Neuronal stem cell (in vitro differentiated cells): ENCODE data around the gene ARHGEF28.

Experiments used
- DNase-seq: peaks from one replicate; pipeline ENCODE4 v3.0.0-alpha.2; 2013; ENCODE audit warnings: low spot score
- H2AFZ ChIP-seq: one replicate; pipeline ENCODE4 v1.6.1; 2013; ENCODE audit warnings: mild to moderate bottlenecking, low read length, inconsistent platforms
- H2AK5ac ChIP-seq: 2 replicates; pipeline ENCODE4 v1.6.1; 2013; ENCODE audit warnings: low read depth, mild to moderate bottlenecking, inconsistent platforms, low read length, moderate library complexity, mixed read lengths
- H2BK120ac ChIP-seq: 2 replicates; pipeline ENCODE4 v1.6.1; 2013; ENCODE audit warnings: low read depth, mild to moderate bottlenecking, inconsistent platforms, low read length, moderate library complexity, mixed read lengths
- H2BK12ac ChIP-seq: one replicate; pipeline ENCODE4 v1.6.1; 2013; ENCODE audit warnings: low read length, inconsistent platforms
- H2BK15ac ChIP-seq: 2 replicates; pipeline ENCODE4 v1.6.1; 2013; ENCODE audit warnings: mild to moderate bottlenecking, low read length, inconsistent platforms, mixed read lengths
- H2BK5ac ChIP-seq: one replicate; pipeline ENCODE4 v1.6.1; 2013; ENCODE audit warnings: inconsistent platforms, mild to moderate bottlenecking, low read length, moderate library complexity
- H3K14ac ChIP-seq: one replicate; pipeline ENCODE4 v1.6.1; 2013; ENCODE audit warnings: low read length, inconsistent platforms
- H3K18ac ChIP-seq: 2 replicates; pipeline ENCODE4 v1.6.1; 2013; ENCODE audit warnings: low read length, inconsistent platforms
- H3K23ac ChIP-seq: 2 replicates; pipeline ENCODE4 v1.6.1; 2013; ENCODE audit warnings: low read depth, mild to moderate bottlenecking, mixed read lengths, low read length, inconsistent platforms; ENCODE audit not compliant: poor library complexity
- H3K27ac ChIP-seq: replicated peaks from 3 replicates; pipeline ENCODE4 v1.5.1; 2013; ENCODE audit warnings: low read length, inconsistent platforms
- H3K27me3 ChIP-seq, 3 experiments: 2 replicates each; pipeline ENCODE4 v1.6.1; 2013; ENCODE audit warnings: low read length in 3 of 3, mild to moderate bottlenecking in 2 of 3, inconsistent platforms in 1 of 3, low read depth in 1 of 3, mixed read lengths in 1 of 3, moderate library complexity in 1 of 3; ENCODE audit not compliant: control insufficient read depth in 3 of 3, insufficient read depth in 3 of 3
- H3K36me3 ChIP-seq, 2 donors: replicated peaks in 1 of 2; 2 replicates each; pipeline ENCODE4 v1.6.1; 2013; ENCODE audit warnings: low read length in 2 of 2; ENCODE audit not compliant: control insufficient read depth in 2 of 2, insufficient read depth in 2 of 2
- H3K4ac ChIP-seq: 2 replicates; pipeline ENCODE4 v1.6.1; 2013; ENCODE audit warnings: inconsistent platforms, mild to moderate bottlenecking, low read length, moderate library complexity
- H3K4me1 ChIP-seq, 2 donors: 1 replicate in 1 of 2; 2 replicates in 1 of 2; pipeline ENCODE4 v1.6.1; 2013; ENCODE audit warnings: low read length in 2 of 2, low read depth in 1 of 2; ENCODE audit not compliant: control insufficient read depth in 2 of 2, insufficient read depth in 1 of 2
- H3K4me2 ChIP-seq: one replicate; pipeline ENCODE4 v1.6.1; 2013; ENCODE audit warnings: mild to moderate bottlenecking, low read length, inconsistent platforms; ENCODE audit not compliant: insufficient read depth, poor library complexity, severe bottlenecking
- H3K4me3 ChIP-seq, 2 donors: 2 replicates each; pipeline ENCODE4 v1.5.1; 2013; ENCODE audit warnings: low read length in 2 of 2, mild to moderate bottlenecking in 2 of 2, inconsistent platforms in 1 of 2, moderate library complexity in 1 of 2
- H3K79me1 ChIP-seq: one replicate; pipeline ENCODE4 v1.6.1; 2013; ENCODE audit warnings: low read depth, mild to moderate bottlenecking, inconsistent platforms, low read length, moderate library complexity
- H3K9ac ChIP-seq: one replicate; pipeline ENCODE4 v1.6.1; 2013; ENCODE audit warnings: mild to moderate bottlenecking, low read depth, low read length, inconsistent platforms; ENCODE audit not compliant: poor library complexity
- H3K9me3 ChIP-seq, 2 donors: replicated peaks in 1 of 2; 2 replicates each; pipeline versions ENCODE3 to v1.6.1; 2013; ENCODE audit warnings: low read length in 2 of 2, mild to moderate bottlenecking in 2 of 2, inconsistent platforms in 1 of 2, low read depth in 1 of 2, mixed read lengths in 1 of 2, moderate library complexity in 1 of 2; ENCODE audit not compliant: control insufficient read depth in 2 of 2, insufficient read depth in 1 of 2
- H4K8ac ChIP-seq: one replicate; pipeline ENCODE4 v1.6.1; 2013; ENCODE audit warnings: low read depth, mild to moderate bottlenecking, inconsistent platforms, low read length, moderate library complexity
- H4K91ac ChIP-seq: one replicate; pipeline ENCODE4 v1.6.1; 2013; ENCODE audit warnings: low read length, low read depth, mild to moderate bottlenecking, inconsistent platforms; ENCODE audit not compliant: poor library complexity
- WGBS, 2 donors: extraction: QIAGEN DNeasy Blood & Tissue Kit; methylation state at CpG; one replicate each; pipeline ENCODE4 v1.1.7; 2013; ENCODE audit warnings: missing lambda C conversion rate in 2 of 2, mixed read lengths in 1 of 2; ENCODE audit not compliant: insufficient read length in 2 of 2, insufficient replicate concordance in 1 of 2; ENCODE audit errors: extremely low coverage in 2 of 2; 5-methylcytosine and 5-hydroxymethylcytosine counted together

The ARHGEF28 gene

GRCh38 chr5:73851471-73852181 lies 225.6 kb downstream of the ARHGEF28 start:
- no peaks in the 10 kb centered on the region for H3K36me3 ChIP-seq
- no peak overlapping the region for H3K4me2 ChIP-seq
- no peak overlapping the region for H4K91ac ChIP-seq
- no peak overlapping the region for H3K27ac ChIP-seq
- no CpG with 5 or more reads among the region's 2 CpGs for WGBS, 2 donors
- peaks cover 0 to 3% (median 0%) of the 10 kb centered on the region in 3 experiments for H3K27me3 ChIP-seq
- DNase-seq: no peak
- no peak overlapping the region for H4K8ac ChIP-seq
- H2BK12ac ChIP-seq: no peak overlapping the region
- H3K4ac ChIP-seq: no peak overlapping the region
- no peak overlapping the region for H3K18ac ChIP-seq
- no peak overlapping the region for H2AFZ ChIP-seq
- no peak overlapping the region for H2BK120ac ChIP-seq
- no peaks in the 10 kb centered on the region for H3K9me3 ChIP-seq
- no peak overlapping the region for H3K9ac ChIP-seq
- H3K4me1 ChIP-seq: no peaks in the 10 kb centered on the region
- no peak overlapping the region for H3K4me3 ChIP-seq
- H2BK15ac ChIP-seq: no peak overlapping the region
- no peaks in the 10 kb centered on the region for H3K79me1 ChIP-seq
- H2BK5ac ChIP-seq: no peak overlapping the region
- no peak overlapping the region for H3K14ac ChIP-seq
- no peak overlapping the region for H3K23ac ChIP-seq
- no peak overlapping the region for H2AK5ac ChIP-seq

GRCh38 chr5:73853091-73853490 lies 227.1 kb downstream of the ARHGEF28 start:
- H3K9ac ChIP-seq: no peak overlapping the region
- no peak overlapping the region for H2AFZ ChIP-seq
- H3K4me3 ChIP-seq: no peak overlapping the region
- H3K14ac ChIP-seq: no peak overlapping the region
- H2BK12ac ChIP-seq: no peak overlapping the region
- DNase-seq: no peak
- no peak overlapping the region for H2BK15ac ChIP-seq
- 100% methylated on average over 3 of the region's 4 CpGs; no CpG with 5 or more reads in 1 of the 2 donors for WGBS, 2 donors
- H3K79me1 ChIP-seq: no peaks in the 10 kb centered on the region
- H4K8ac ChIP-seq: no peak overlapping the region
- no peak overlapping the region for H3K23ac ChIP-seq
- no peaks in the 10 kb centered on the region for H3K9me3 ChIP-seq
- H2BK120ac ChIP-seq: no peak overlapping the region
- H3K36me3 ChIP-seq: no peaks in the 10 kb centered on the region
- peaks cover 0 to 3% (median 0%) of the 10 kb centered on the region in 3 experiments for H3K27me3 ChIP-seq
- no peak overlapping the region for H2BK5ac ChIP-seq
- H3K4me2 ChIP-seq: no peak overlapping the region
- no peak overlapping the region for H3K18ac ChIP-seq
- no peak overlapping the region for H3K27ac ChIP-seq
- H2AK5ac ChIP-seq: no peak overlapping the region
- H3K4me1 ChIP-seq: no peaks in the 10 kb centered on the region
- H3K4ac ChIP-seq: no peak overlapping the region
- no peak overlapping the region for H4K91ac ChIP-seq

GRCh38 chr5:73856997-73857396 lies 231.0 kb downstream of the ARHGEF28 start:
- Histone ChIP-seq H2BK5ac (no peak overlapping the region), H2AFZ (no peak overlapping the region), H3K9ac (no peak overlapping the region), H3K23ac (no peak overlapping the region), H3K36me3 (no peaks in the 10 kb centered on the region), H3K4ac (no peak overlapping the region), H3K4me3 (no peak overlapping the region), H4K91ac (no peak overlapping the region), H3K4me1 (no peaks in the 10 kb centered on the region), H2AK5ac (no peak overlapping the region), H3K18ac (no peak overlapping the region), H3K4me2 (no peak overlapping the region), H4K8ac (no peak overlapping the region), H2BK120ac (no peak overlapping the region), H2BK15ac (no peak overlapping the region), H3K9me3 (no peaks in the 10 kb centered on the region), H3K27me3 (peaks cover 0 to 3% (median 0%) of the 10 kb centered on the region in 3 experiments), H3K79me1 (no peaks in the 10 kb centered on the region), H3K14ac (no peak overlapping the region), H2BK12ac (no peak overlapping the region), H3K27ac (no peak overlapping the region)
- DNase-seq: no peak
- no CpG with 5 or more reads among the region's 5 CpGs for WGBS, 2 donors

- Histone ChIP-seq H3K18ac (no peak overlapping the region), H3K23ac (no peak overlapping the region), H2BK5ac (no peak overlapping the region), H3K27ac (no peak overlapping the region), H3K36me3 (no peaks in the 10 kb centered on the region), H3K14ac (no peak overlapping the region), H4K91ac (no peak overlapping the region), H2BK12ac (no peak overlapping the region), H2AFZ (no peak overlapping the region), H2BK15ac (no peak overlapping the region), H3K27me3 (peaks cover 0 to 3% (median 0%) of the 10 kb centered on the region in 3 experiments), H3K79me1 (no peaks in the 10 kb centered on the region), H3K4me1 (no peaks in the 10 kb centered on the region), H3K4ac (no peak overlapping the region), H2AK5ac (no peak overlapping the region), H3K9me3 (no peaks in the 10 kb centered on the region), H3K9ac (no peak overlapping the region), H3K4me3 (no peak overlapping the region), H2BK120ac (no peak overlapping the region), H4K8ac (no peak overlapping the region), H3K4me2 (no peak overlapping the region)
- DNase-seq: no peak
- no CpG with 5 or more reads among the region's 3 CpGs for WGBS, 2 donors
Measured at GRCh38 chr5:73857446-73857845, 231.4 kb downstream of the ARHGEF28 start.
